Fibroblast of peridontal ligament (primary cell): ENCODE measurements around the gene UQCRC2.
"Not testable (repeated sequence)": the region's sequence is repeated elsewhere in the genome, so short reads cannot be mapped to it uniquely, and the experiment has no call there.

Experiments used
- DNase-seq: peaks from one replicate; pipeline ENCODE4 v3.0.0-alpha.2; 2010; ENCODE audit errors: extremely low read depth

The UQCRC2 gene

DNA sequence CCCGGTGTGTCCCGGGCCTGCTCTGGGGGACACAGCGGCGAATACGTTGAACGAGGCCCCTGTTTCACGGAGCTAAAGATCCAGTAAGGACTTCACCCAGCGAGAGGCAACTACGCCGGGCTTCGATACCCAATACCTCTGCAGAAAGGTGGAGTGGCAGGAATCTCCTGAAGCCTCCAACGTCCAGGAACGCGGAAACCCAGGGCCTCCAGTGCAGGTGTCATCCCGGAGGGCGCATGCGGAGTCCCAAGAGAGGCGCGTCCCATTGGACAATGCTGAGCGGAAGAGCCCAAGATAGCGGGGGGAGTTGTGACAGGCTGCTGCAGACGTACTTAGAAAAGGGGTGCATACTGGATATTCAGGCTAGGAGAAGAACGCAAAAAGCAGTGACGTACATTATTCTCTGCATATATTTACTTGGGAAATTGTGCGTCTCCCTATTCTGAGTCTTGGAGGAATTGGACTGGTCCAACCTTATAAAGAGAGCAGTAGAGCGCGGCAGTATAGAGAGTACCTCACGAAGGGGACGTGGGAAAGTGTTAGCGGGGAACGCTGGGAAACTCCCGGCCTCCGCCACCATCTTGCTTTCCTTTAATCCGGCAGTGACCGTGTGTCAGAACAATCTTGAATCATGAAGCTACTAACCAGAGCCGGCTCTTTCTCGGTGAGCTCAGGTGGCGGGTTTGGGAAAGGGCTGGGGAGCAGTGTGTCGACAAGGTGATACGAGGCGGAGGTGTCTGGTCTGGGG, at the start of gene UQCRC2:
Gene UQCRC2, plus strand, starts transcription at position 569 of the 748 bp plus-strand sequence. Its CDS starts 63 bp downstream, at position 632.
- DNase-seq: peak; percentile 95

DNA sequence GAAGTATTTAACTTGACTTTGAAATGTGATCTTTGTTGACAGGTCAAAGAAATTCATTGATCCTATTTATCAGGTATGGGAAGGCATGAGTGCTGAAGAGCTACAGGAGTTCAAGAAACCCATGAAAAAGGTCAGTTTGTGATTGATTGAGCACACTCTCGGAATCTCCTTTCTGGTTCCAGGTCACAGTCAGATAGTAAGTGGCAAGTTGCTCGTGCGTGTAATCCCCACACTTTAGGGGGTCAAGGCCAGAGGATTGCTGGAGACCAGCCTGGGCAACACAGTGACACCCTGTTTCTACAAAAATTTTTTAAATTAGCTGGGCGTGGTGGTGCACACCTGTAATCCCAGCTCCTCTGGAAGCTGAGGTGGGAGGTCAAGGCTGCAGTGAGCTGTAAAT, 20.5 kb upstream of the UQCRC2 start:
- not testable (repeated sequence) for DNase-seq

DNA sequence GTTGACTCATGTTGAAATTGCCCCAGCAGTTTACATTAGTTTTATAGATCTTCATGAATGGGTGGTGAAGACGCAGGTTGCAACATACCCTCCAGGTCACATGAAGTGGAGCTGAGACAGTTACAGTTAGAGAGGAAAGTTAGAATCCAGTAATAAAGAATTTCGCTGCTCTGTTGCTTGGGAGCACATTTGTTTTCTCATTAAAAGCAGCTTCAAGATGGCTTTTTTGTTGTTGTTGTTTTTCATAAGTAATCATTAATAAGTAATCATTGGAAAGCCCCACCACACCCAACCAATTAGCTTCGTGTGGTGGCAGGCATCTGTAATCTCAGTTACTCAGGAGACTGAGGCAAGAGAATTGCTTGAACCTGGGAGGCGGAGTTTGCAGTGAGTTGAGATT, 19.8 kb upstream of the UQCRC2 start:
- not testable (repeated sequence) for DNase-seq

DNA sequence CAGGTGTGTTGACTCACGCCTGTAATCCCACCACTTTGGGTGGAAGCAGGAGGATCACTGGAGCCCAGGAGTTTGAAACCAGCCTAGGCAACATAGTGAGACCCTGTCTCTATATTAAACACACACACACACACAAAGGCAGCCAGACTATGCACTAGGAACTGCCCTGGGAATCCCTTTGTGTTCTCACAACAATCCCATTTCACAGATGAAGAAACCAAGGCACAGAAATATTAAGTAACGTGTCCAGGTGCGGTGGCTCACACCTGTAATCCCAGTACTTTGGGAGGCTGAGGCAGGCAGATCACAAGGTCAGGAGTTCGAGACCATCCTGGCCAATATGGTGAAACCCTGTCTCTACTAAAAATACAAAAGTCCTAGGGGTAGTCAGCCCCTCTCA, 19.4 kb upstream of the UQCRC2 start:
- DNase-seq: not testable (repeated sequence)

DNA sequence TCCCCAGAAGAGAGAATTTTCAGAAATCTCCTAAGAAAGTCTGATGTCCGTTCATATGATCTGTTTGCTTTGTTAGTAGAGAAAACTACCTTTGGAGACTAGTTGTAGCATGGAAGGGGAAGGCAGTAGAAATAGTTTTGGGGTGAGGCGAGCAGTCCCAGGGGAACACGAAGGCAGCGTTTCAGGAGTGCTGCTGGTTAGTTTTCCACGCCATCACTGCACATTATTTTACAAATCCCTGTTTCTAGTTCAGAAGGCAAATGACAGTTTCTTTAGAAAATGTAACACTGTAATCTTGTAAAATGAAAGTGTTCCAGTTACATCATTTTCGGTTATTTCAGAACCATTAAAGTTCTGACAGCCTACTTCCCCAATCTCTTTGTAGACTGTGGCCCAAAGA, 16.9 kb upstream of the UQCRC2 start:
- peak; percentile 31 for DNase-seq

DNA sequence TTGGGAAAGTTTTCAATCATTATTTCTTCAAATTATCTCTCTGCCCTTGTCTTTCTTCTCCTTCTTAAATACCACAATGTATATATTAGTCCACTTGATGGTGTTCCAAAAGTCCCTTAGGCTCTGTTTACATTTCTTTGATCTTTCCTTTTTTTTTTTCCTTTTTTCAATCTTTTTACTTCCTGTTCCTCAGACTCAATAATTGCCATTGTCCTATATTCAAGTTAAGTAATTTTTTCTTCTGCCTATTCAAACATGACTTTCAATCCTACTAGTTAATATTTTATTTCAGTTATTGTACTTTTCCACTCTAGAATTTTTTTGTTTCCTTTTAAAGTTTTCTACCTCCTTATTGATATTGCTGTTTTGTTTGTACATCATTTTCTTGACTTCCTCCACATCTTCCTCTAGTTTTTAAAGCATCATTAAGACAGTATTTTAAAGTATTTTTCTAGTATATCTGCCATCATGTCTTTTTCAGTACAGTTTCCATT, 15.8 kb upstream of the UQCRC2 start:
- no peak for DNase-seq

DNA sequence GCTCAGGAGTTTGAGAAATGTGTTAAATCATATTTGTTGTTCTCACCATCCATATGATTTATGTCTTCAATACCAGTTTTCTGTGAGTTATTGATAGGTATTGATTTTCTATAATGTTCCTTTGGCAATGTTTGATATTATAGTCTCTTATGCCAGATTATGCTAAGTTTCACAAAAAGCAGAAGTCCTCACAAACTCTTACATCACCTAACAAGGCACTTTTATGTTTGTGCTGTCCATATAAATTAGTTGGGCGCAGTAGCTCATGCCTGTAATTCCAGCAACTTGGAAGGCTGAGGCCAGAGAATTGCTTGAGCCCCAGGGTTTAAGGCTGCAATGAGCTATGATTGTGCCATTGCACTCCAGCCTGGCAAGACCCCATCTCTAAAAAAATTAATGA, 12.6 kb upstream of the UQCRC2 start:
- DNase-seq: no peak

DNA sequence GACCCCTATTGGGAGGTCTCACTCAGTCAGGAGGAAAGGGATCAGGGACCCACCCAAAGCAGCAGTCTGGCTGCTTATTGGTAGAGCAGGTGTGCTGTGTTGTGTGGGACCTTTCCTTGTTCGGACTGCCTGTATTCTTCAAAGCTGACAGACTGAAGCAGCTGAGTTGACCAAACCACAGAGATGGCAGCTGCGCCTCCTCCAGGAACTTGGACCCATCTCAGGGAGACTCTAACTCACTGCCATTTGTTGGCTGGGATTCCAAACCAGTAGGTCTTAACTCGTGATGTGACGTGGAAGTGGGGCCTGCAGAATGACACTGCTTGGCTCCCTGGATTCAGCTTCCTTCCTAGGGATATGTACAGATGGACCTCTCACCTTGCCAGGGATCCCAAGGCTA, 9.6 kb upstream of the UQCRC2 start:
- no peak for DNase-seq

DNA sequence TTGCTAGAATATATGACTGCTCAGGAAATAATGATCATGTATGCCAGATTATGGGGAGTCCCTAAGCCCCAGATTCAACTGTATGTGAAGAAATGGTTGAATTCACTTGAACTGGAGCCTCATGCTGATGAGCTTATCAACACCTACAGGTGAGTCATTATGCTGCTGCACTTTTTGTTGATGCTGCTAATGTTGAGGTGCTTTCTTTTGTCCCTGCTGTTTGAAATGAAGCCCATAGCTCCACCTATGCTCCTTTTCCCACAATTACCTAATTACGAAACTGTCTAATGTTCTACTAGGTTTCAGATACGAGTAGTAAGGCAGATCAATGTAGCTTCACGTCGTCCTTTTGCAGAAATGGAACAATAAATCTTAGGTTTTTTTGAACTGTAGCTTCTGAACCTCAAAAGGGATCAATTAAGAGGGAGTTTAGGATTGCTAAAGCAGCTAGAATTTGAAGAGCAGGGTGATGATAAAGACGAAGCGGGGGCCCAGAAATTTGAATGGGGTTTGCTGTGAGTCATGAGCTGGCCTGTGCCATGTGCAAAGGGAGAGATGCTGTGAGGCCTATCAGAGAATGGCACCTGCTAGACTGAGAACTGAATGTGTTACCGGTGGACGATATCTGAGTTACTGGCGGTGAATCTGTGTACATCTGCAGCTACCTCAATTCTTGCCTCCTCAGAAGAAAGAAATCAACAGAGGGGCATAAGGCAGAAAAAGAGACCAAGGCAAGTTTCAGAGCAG, 6.1 kb upstream of the UQCRC2 start:
- no peak for DNase-seq

DNA sequence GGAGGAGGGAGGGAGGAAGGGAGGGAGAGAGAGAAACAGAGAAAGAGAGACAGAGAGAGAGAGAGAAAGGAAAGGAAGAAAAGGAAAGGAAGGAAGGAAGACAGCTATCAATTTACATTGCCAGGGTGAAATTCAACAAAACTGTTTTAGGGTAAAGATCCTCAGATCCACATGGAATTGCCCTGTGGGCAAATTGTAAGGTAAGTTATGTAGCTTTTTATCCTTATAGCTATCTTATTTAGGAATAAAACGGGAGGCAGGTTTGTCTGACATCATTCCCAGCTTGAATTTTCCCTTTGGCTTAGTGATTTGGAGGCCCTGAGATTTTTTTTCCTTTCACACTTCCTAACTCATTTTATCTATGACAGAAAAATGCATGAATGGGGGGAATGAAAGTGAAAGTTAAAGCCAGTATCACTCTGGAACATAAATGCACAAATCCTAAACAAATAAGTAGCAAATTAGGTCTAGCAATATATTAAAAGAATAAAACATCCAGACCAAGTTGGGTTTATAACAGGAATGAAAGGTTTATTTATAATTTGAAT, 3.4 kb upstream of the UQCRC2 start:
- DNase-seq: no peak

DNA sequence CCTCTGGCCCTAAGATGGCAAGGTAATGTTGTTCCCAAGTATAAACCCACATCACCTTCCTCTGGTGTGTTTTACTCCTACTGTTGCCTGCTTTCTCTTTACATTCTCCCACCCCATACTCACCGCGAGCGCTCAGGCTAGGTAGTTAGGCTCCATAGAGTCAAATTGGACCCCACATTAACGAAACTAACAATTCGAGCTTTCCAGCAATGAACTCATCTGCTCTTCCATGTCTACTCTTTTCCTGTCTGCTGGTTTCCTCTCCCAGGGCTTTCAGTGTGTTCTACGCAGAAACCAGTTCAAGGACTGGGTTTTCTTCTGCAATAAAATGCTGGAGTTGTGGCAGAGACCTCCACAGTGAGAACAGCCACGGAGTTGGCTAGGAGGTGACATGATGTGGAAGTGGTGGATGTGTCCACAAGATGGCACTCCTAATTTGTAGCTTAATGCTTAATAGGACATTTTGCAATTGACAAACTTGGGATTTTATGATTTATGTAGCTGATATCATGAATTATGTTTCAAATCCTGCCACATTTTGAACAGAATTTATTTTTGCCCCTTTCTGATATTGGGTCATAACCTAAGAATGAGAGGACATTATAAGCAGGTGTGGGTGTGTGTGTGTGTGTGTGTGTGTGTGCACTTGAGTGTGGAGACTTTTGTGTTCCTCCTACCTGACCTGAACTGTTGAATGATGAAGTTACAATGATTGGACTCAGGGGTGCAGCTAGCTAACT, 2.2 kb upstream of the UQCRC2 start:
- peak; percentile 53 for DNase-seq

DNA sequence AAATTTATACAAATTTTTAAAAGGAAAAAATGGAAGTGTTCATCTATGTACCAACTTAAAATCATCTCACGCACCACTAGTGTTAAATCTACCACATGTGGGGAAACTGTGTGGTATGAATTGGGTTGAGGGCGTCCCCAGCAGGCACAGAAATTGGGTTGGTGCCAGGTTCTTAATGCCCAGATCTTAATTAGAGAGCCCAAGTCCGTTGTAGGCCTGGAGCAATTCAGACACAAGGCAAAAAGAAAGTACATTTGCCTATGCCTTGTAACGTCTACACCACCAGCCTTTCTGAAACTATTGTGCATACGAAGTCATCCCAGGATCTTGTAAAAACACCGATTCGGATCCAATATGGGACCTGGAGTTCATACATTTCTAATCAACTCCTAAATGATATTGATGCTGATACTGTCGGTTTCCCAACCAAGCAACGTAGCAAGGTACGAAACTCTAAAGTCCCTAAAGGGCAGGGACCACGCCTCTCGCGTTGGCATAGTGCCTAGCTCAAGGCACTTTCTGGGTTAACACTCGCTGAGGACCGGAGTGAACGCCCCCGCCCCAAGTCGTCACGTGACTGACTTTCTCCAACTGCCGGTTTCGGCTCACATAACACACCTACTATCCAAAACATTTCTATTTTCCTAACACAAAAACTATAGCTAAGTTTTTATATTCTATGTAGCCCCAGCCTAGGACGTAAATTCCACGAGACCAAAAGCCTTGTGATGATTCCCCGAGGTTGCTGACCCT, 945 bp upstream of the UQCRC2 start:
- peak; percentile 69 for DNase-seq

DNA sequence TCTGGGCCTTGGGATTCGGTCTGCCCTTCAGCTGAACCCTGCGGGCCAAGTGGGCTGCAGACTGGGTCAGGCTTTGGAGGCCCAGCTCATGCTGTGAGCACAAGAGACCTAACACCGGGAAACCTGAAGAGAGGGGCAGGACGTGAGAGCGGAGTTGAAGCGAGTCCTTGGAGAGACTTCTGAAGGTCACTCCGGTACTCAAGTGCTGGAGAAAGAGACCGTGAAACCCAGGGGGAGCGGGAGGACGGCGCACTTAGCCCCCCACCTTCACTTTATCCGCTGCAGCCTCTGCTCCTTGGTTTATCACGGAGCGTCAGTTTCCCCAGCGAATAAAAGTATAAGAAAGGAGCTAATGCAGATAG, 361 bp downstream of the UQCRC2 start:
- no peak for DNase-seq

DNA sequence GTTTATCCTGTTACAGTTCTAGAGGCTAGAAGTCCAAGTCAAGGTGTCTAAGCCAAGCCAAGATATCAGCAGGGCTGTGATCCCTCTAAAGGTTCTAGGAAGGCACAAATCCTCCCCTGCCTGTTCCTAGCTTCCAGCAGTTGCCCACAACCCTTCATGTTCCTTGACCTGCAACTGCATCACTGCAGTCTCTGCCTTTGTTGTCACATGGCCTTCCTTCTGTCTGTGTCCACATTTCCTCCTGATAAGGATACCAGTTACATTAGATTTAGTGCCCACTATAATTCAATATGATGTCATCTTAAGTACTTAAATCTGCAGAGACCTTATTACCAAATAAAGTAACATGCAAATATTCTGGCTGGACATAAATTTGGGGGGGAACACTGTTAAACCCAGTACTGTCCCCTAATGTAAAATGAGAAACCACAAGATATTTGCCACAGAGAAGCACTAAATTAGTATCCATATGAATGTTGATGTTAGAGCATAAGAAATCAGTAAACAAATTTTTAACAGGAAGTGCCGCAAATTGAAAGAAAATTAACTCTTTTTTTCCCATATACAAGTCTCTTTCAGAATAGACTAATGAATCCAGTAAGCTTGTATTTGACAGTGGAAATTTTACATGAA, 4.7 kb downstream of the UQCRC2 start:
- DNase-seq: no peak

DNA sequence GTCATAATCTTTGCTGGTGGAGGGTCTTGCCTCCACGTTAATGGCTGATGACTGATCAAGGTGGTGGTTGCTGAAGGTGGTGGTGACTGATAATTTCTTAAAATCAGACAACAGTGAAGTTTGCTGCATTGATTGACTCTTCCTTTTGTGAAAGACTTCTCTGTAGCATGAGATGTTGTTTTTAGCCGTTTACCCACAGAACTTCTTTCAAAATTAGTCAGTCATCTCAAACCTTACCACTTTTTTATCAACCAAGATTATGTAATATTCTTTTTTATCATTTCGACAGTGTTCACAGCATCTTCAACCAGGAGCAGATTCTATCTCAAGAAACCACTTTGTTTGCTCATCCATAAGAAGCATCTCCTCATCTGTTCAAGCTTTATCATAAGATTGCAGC, 5.9 kb downstream of the UQCRC2 start:
- no peak for DNase-seq

DNA sequence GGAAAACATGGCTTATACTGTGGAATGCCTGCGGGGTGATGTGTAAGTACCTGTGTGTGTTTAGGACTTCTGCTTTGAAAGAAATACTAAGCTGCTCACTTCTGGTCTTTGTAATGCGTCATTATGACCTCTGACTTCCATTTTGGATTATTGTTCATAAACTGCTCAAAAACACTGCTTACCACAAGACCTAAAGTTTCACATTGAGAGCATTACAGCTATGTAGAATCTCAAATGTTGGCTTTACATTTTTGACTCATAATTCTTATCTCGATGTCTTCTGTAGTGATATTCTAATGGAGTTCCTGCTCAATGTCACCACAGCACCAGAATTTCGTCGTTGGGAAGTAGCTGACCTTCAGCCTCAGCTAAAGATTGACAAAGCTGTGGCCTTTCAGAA, 9.3 kb downstream of the UQCRC2 start:
- no peak for DNase-seq

DNA sequence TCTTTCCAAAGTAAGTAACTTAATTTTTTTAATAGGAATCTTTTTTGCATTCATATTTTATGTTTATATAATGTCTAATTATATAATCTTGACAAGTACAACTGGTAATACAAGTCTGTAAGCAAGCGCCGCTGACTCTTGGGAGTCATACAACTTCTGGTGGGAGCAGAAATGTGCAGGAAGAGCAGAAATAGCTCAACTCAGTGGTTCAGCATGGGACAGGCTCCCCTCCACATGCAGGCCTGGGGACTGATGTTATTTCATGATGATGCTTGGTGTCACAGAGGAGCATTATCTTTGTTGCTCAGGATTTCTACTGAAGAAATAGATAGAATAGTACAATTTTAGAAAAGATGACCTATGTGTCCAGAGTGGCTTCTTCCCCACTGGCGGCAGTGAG, 10.7 kb downstream of the UQCRC2 start:
- DNase-seq: no peak

DNA sequence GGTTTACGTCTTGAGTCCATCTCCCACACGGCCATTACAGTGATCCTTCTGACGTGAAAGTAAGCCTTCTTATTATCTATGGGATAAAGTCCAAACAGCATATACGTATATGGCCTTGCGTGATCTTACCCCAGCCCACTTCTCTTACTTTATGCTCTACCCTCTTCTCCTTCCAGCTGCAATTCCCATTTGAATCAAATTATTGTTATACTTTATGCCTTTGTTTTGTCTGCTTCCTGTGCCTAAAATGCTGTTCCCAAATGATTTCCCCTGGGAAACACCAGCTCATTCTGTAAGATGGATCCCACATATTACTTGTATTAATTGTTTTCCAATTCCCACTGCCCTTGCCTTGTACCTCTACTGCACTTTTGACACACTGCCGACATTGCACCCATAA, 11.2 kb downstream of the UQCRC2 start:
- DNase-seq: no peak

DNA sequence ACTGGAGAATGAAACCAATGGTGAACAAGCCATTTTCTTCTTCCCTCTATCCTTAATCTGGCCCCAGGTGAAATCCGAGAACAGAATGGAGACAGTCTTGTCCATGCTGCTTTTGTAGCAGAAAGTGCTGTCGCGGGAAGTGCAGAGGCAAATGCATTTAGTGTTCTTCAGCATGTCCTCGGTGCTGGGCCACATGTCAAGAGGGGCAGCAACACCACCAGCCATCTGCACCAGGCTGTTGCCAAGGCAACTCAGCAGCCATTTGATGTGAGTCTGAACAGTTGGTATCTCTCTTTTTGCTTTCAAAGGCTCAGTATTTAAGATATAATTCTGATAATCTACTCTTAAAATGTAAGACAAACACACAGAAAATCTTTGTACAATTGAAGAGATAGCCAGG, 18.7 kb downstream of the UQCRC2 start:
- no peak for DNase-seq

DNA sequence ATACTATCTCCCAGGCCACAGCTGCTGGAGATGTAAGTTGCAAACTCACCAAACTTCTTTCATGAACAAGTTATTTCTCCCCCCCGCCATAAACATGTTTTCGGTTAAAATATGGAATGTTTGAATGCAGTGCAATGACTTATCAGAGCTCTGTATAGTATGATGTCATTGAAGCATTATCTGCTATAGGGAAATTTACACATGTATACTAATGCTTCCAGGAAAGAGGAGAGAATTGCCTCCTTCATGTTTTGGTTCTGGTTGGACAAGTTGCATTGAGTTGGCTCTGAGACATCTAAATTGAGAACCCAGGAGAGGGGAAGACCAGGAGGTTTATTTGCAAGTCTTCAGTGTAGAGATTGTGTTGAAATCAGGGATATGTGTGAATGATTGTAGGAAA, 20.8 kb downstream of the UQCRC2 start:
- DNase-seq: no peak

DNA sequence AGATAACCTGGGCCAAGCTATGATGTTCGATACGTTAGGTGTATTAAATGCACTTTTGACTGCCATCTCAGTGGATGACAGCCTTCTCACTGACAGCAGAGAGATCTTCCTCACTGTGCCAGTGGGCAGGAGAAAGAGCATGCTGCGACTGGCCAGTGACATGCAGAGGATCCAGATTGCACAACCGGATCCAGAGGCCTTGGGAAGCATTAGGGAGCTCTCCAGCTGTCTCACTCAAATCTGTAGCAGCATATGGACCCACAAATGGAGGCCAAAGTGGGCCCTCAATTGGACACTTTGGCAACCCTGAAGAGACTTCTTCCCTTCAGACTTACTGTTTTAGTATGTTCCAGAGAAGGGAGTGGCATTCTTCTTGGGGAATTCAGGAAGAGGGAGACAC, 26.9 kb downstream of the UQCRC2 start:
- DNase-seq: no peak
